IMR-90 (cell line): ENCODE measurements around the gene CEP68. TPM values are rescaled to one million over a fixed set of nuclear protein-coding genes. Genes with fewer than 3 reads are reported as not detected.

ENCODE experiments used
- ATAC-seq: fragments of 200-7000 bp; cut with Tn5 transposase; 2 replicates; pipeline ENCODE4 v1.9.1; 2020; ENCODE audit warnings: low read depth, mild to moderate bottlenecking, moderate library complexity
- BruUV-seq: library from RNA; stranded (reverse); fragments of 400-500 nt; replicated peaks from 2 replicates; lab custom pipeline; 2021; lab: Mats Ljungman, UMichigan
- CTCF ChIA-PET: fragments of 300-600 bp; formaldehyde crosslinking; extraction: SDS; loops from one replicate; lab custom pipeline; 2021; ENCODE audit warnings: antibody characterized with exemption; lab: Yijun Ruan, JAX
- POLR2A ChIA-PET: fragments of 300-600 bp; sonication (Branson Sonifier 250); formaldehyde crosslinking; loops from one replicate; lab custom pipeline; 2022; ENCODE audit warnings: antibody characterized with exemption; ENCODE audit not compliant: unreplicated experiment; lab: Charles Lee
- DNase-seq: peaks from one replicate; pipeline ENCODE4 v3.0.0; 2013
- H2AFZ ChIP-seq: replicated peaks from 2 replicates; pipeline ENCODE3; 2013; ENCODE audit warnings: low read length, mild to moderate bottlenecking; ENCODE audit not compliant: poor library complexity
- H2AK5ac ChIP-seq: 2 replicates; pipeline ENCODE4 v1.6.1; 2013; ENCODE audit warnings: low read depth, low read length, inconsistent platforms
- H2AK9ac ChIP-seq: replicated peaks from 2 replicates; pipeline ENCODE3; 2013; ENCODE audit warnings: mild to moderate bottlenecking, low read depth, low read length, moderate library complexity; ENCODE audit not compliant: poor library complexity
- H2BK120ac ChIP-seq: 2 replicates; pipeline ENCODE4 v1.6.1; 2013; ENCODE audit warnings: low read depth, low read length, inconsistent platforms
- H2BK15ac ChIP-seq: 3 replicates; pipeline ENCODE4 v1.6.1; 2013; ENCODE audit warnings: low read depth, low read length, inconsistent platforms
- H2BK20ac ChIP-seq: 2 replicates; pipeline ENCODE4 v1.6.1; 2013; ENCODE audit warnings: low read depth, mild to moderate bottlenecking, inconsistent platforms, low read length, moderate library complexity
- H2BK5ac ChIP-seq: 2 replicates; pipeline ENCODE4 v1.6.1; 2013; ENCODE audit warnings: mild to moderate bottlenecking, low read depth, low read length, inconsistent platforms; ENCODE audit not compliant: poor library complexity, severe bottlenecking
- H3K14ac ChIP-seq: replicated peaks from 2 replicates; pipeline ENCODE4 v1.6.1; 2013; ENCODE audit warnings: low read depth, low read length, inconsistent platforms
- H3K18ac ChIP-seq: 2 replicates; pipeline ENCODE4 v1.6.1; 2013; ENCODE audit warnings: low read depth, low read length, control low read depth
- H3K23ac ChIP-seq: 2 replicates; pipeline ENCODE4 v1.6.1; 2013; ENCODE audit warnings: low read depth, low read length, inconsistent platforms
- H3K27ac ChIP-seq: 2 replicates; pipeline ENCODE4 v1.5.1; 2013; ENCODE audit warnings: mild to moderate bottlenecking, control low read depth, low read length; ENCODE audit not compliant: insufficient read depth
- H3K27me3 ChIP-seq: 2 replicates; pipeline ENCODE4 v1.6.1; 2013; ENCODE audit warnings: low read length; ENCODE audit not compliant: control insufficient read depth, insufficient read depth
- H3K36me3 ChIP-seq: 2 replicates; pipeline ENCODE4 v1.6.1; 2013; ENCODE audit warnings: low read length, mixed read lengths; ENCODE audit not compliant: control insufficient read depth, insufficient read depth
- H3K4ac ChIP-seq: 2 replicates; pipeline ENCODE4 v1.6.1; 2013; ENCODE audit warnings: low read depth, low read length, inconsistent platforms
- H3K4me1 ChIP-seq: 2 replicates; pipeline ENCODE4 v1.6.1; 2013; ENCODE audit warnings: low read length, mixed read lengths; ENCODE audit not compliant: control insufficient read depth, insufficient read depth
- H3K4me2 ChIP-seq: 2 replicates; pipeline ENCODE4 v1.6.1; 2013; ENCODE audit warnings: low read depth, mild to moderate bottlenecking, control low read depth, low read length, moderate library complexity
- H3K4me3 ChIP-seq: 2 replicates; pipeline ENCODE4 v1.5.1; 2013; ENCODE audit warnings: low read depth, mild to moderate bottlenecking, control low read depth, low read length, moderate library complexity; ENCODE audit not compliant: insufficient read depth
- H3K56ac ChIP-seq: 2 replicates; pipeline ENCODE4 v1.6.1; 2013; ENCODE audit warnings: low read length, inconsistent platforms; ENCODE audit not compliant: insufficient read depth; ENCODE audit errors: extremely low read depth
- H3K79me1 ChIP-seq, 2 experiments: 2 replicates each; pipeline ENCODE4 v1.6.1; 2013; ENCODE audit warnings: low read length in 2 of 2, inconsistent platforms in 1 of 2, low read depth in 1 of 2
- H3K9ac ChIP-seq: 2 replicates; pipeline ENCODE4 v1.6.1; 2013; ENCODE audit warnings: low read depth, low read length, control low read depth
- H3K9me1 ChIP-seq: 2 replicates; pipeline ENCODE4 v1.6.1; 2013; ENCODE audit warnings: low read length, inconsistent platforms; ENCODE audit not compliant: insufficient read depth
- H3K9me3 ChIP-seq: 2 replicates; pipeline ENCODE4 v1.6.1; 2013; ENCODE audit warnings: low read length; ENCODE audit not compliant: control insufficient read depth, insufficient read depth
- H4K20me1 ChIP-seq: 2 replicates; pipeline ENCODE4 v1.6.1; 2013; ENCODE audit warnings: low read length, inconsistent platforms; ENCODE audit not compliant: insufficient read depth
- H4K5ac ChIP-seq: 2 replicates; pipeline ENCODE4 v1.6.1; 2013; ENCODE audit warnings: mild to moderate bottlenecking, low read depth, low read length, control low read depth
- H4K8ac ChIP-seq, 2 experiments: 2 replicates each; pipeline ENCODE4 v1.6.1; 2013; ENCODE audit warnings: low read depth in 2 of 2, low read length in 2 of 2, control low read depth in 1 of 2, inconsistent platforms in 1 of 2
- H4K91ac ChIP-seq: 2 replicates; pipeline ENCODE4 v1.6.1; 2013; ENCODE audit warnings: low read depth, low read length, inconsistent platforms; ENCODE audit not compliant: insufficient read depth
- BHLHE40 ChIP-seq: fragments of 150-350 bp; IDR thresholded peaks from 2 replicates; pipeline ENCODE4 v1.6.1; 2016; ENCODE audit warnings: mild to moderate bottlenecking, low read depth, low read length
- CEBPB ChIP-seq: IDR thresholded peaks from 2 replicates; pipeline ENCODE4 v1.6.1; 2012; ENCODE audit warnings: low read depth, low read length, improper control_type of control experiment
- CHD1 ChIP-seq: IDR thresholded peaks from 2 replicates; pipeline ENCODE4 v1.6.1; 2012; ENCODE audit warnings: low read depth, low read length, improper control_type of control experiment
- CTCF ChIP-seq: conservative IDR thresholded peaks from 2 replicates; pipeline ENCODE4 v1.5.1; 2012; ENCODE audit warnings: mild to moderate bottlenecking, low read depth, low read length, improper control_type of control experiment
- ELK1 ChIP-seq: fragments of 150-350 bp; IDR thresholded peaks from 2 replicates; pipeline ENCODE4 v1.6.1; 2016; ENCODE audit warnings: low read depth, mild to moderate bottlenecking, low read length, moderate library complexity, borderline replicate concordance
- FOS ChIP-seq: fragments of 150-350 bp; IDR thresholded peaks from 2 replicates; pipeline ENCODE4 v1.6.1; 2016; ENCODE audit warnings: low read depth, low read length
- MAFK ChIP-seq: IDR thresholded peaks from 2 replicates; pipeline ENCODE4 v1.6.1; 2012; ENCODE audit warnings: low read depth, low read length, improper control_type of control experiment
- MAZ ChIP-seq: IDR thresholded peaks from 2 replicates; pipeline ENCODE4 v1.6.1; 2012; ENCODE audit warnings: low read depth, mild to moderate bottlenecking, low read length, improper control_type of control experiment, moderate library complexity, borderline replicate concordance
- MXI1 ChIP-seq: IDR thresholded peaks from 2 replicates; pipeline ENCODE4 v1.6.1; 2012; ENCODE audit warnings: low read depth, mild to moderate bottlenecking, low read length, moderate library complexity, borderline replicate concordance
- NFE2L2 ChIP-seq: fragments of 150-350 bp; IDR thresholded peaks from 2 replicates; pipeline ENCODE4 v1.6.1; 2016; ENCODE audit warnings: low read depth, mild to moderate bottlenecking, low read length
- POLR2A ChIP-seq: IDR thresholded peaks from 2 replicates; pipeline ENCODE4 v1.6.1; 2012; ENCODE audit warnings: mild to moderate bottlenecking, low read depth, low read length
- RAD21 ChIP-seq: IDR thresholded peaks from 2 replicates; pipeline ENCODE4 v1.6.1; 2012; ENCODE audit warnings: low read length, improper control_type of control experiment
- RCOR1 ChIP-seq: IDR thresholded peaks from 2 replicates; pipeline ENCODE4 v1.6.1; 2012; ENCODE audit warnings: mild to moderate bottlenecking, low read length, improper control_type of control experiment; ENCODE audit not compliant: insufficient replicate concordance
- RFX5 ChIP-seq: IDR thresholded peaks from 2 replicates; pipeline ENCODE4 v1.8.0; 2012; ENCODE audit warnings: low read depth, mild to moderate bottlenecking, low read length, moderate library complexity
- SMC3 ChIP-seq: fragments of 150-350 bp; IDR thresholded peaks from 2 replicates; pipeline ENCODE4 v1.6.1; 2016; ENCODE audit warnings: low read depth, mild to moderate bottlenecking, antibody characterized with exemption, low read length, moderate library complexity
- WGBS, 2 experiments: methylation state at CpG; one replicate each; pipeline versions ENCODE4 v1.1.5 to v1.1.7; 2013; ENCODE audit warnings: missing lambda C conversion rate in 2 of 2; ENCODE audit not compliant: insufficient read length in 1 of 2; ENCODE audit errors: extremely low coverage in 2 of 2; 5-methylcytosine and 5-hydroxymethylcytosine counted together
- dilution Hi-C: fragments of 300-500 bp; cut with HindIII; formaldehyde crosslinking; loops from one replicate; pipeline ENCODE4 v1.14.3; 2018; ENCODE audit warnings: low sequenced_read_pairs; ENCODE audit not compliant: unreplicated experiment
- in situ Hi-C: fragments of 300-500 bp; cut with MboI; formaldehyde crosslinking; loops from 3 replicates; pipeline ENCODE4 v1.14.3; 2019; ENCODE audit warnings: low sequenced_read_pairs, inconsistent platforms, mixed read lengths
- intact Hi-C: fragments of 100-400 bp; cut with micrococcal nuclease; formaldehyde crosslinking; loops from 2 replicates; pipeline ENCODE4 v1.10.0; 2022
- polyA plus RNA-seq, 3 experiments: library from polyadenylated mRNA; depleted of rRNA; stranded (reverse); fragments of >200 nt; gene quantifications; 2 replicates each; pipeline ENCODE4 v1.2.3, GENCODE V29; 2012; ENCODE audit warnings: low replicate concordance in 1 of 3
- total RNA-seq: library from RNA; depleted of rRNA; stranded (reverse); fragments of >200 nt; gene quantifications from 2 replicates; pipeline ENCODE4 v1.2.3, GENCODE V29; 2012
- TF ChIP-seq, protein P1 (sequence below): fragments of 150-350 bp; IDR thresholded peaks from 2 replicates; pipeline ENCODE4 v1.6.1; 2017; ENCODE audit warnings: mild to moderate bottlenecking, antibody characterized with exemption, low read length, low read depth

CEP68 gene
- total and polyA plus RNA-seq, 2 of the 4 experiments (the other 2 are of a cell fraction): 5.5 to 5.6 TPM

DNA sequence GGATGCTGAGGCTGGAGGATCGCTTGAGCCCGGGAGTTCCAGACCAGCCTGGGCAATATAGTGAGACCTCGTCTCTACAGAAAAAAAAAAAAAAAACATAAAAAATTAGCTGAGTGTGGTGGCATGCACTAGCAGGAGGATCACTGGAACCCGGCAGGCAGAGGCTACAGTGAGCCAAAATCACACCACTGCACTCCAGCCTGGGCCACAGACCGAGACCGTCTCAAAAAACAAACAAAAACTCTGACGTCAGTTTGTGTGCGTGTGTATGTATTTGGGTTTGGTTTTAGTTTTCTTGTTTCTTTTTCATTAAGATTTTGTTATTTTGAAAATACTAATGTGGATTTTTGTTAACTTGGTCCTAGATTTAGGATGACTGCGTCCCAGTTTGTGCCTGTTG lies 19.0 kb downstream of the CEP68 start:
- no peak overlapping the region for H2AFZ ChIP-seq
- POLR2A ChIA-PET: no interaction called here
- peaks cover 23% of the 10 kb centered on the region for H3K9me1 ChIP-seq
- H3K14ac ChIP-seq: no peak overlapping the region
- no peak overlapping the region for H3K27ac ChIP-seq
- peak overlapping the region; percentile 30 for H2BK5ac ChIP-seq
- intact Hi-C loops (no loop called here), dilution Hi-C loops (no loop called here), in situ Hi-C loops (no loop called here)
- no peaks in the 10 kb centered on the region for H3K27me3 ChIP-seq
- H3K18ac ChIP-seq: no peak overlapping the region
- H2AK5ac ChIP-seq: no peak overlapping the region
- H3K36me3 ChIP-seq: peaks cover 51% of the 10 kb centered on the region
- H3K9ac ChIP-seq: no peak overlapping the region
- no peak overlapping the region for H2BK120ac ChIP-seq
- ATAC-seq (no peak), DNase-seq (peak; percentile 29)
- no peak overlapping the region for H4K5ac ChIP-seq
- no peak overlapping the region for H2AK9ac ChIP-seq
- peaks cover 56% of the 10 kb centered on the region for H4K20me1 ChIP-seq
- no peak overlapping the region for H3K23ac ChIP-seq
- 80% methylated on average over 1 of the region's 9 CpGs; no CpG with 5 or more reads in 1 of the 2 experiments for WGBS, 2 experiments
- no peak overlapping the region for H4K8ac ChIP-seq
- no peak overlapping the region for H3K56ac ChIP-seq
- no peak overlapping the region for H3K4ac ChIP-seq
- H3K79me1 ChIP-seq: peaks cover 20 to 80% of the 10 kb centered on the region in 2 experiments
- no TSS peak for BruUV-seq
- no peak overlapping the region for H4K91ac ChIP-seq
- H3K4me3 ChIP-seq: no peak overlapping the region
- TF ChIP-seq, protein P1, sequence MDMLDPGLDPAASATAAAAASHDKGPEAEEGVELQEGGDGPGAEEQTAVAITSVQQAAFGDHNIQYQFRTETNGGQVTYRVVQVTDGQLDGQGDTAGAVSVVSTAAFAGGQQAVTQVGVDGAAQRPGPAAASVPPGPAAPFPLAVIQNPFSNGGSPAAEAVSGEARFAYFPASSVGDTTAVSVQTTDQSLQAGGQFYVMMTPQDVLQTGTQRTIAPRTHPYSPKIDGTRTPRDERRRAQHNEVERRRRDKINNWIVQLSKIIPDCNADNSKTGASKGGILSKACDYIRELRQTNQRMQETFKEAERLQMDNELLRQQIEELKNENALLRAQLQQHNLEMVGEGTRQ: no peak
- no peak for TF ChIP-seq RAD21
- TF ChIP-seq POLR2A: no peak
- no peak for TF ChIP-seq CEBPB
- no peak for TF ChIP-seq MAFK
- no peak for TF ChIP-seq MAZ
- no peak for TF ChIP-seq NFE2L2
- TF ChIP-seq RFX5: no peak
- no peak for TF ChIP-seq FOS
- TF ChIP-seq CHD1: no peak
- no peak for TF ChIP-seq MXI1
- no peak for TF ChIP-seq RCOR1
- no peak for TF ChIP-seq SMC3
- TF ChIP-seq CTCF: no peak
- no peak for TF ChIP-seq BHLHE40
- no peak for TF ChIP-seq ELK1
- no peak overlapping the region for H2BK20ac ChIP-seq
- CTCF ChIA-PET: interaction anchor here (0.6 kb wide), 2 partner anchors 154 to 164 kb away, joined by 3 read pairs; no protein-coding TSS in a partner anchor
- H2BK15ac ChIP-seq: no peak overlapping the region
- 0 out of 2 replicates have a peak overlapping the region, but pooled peaks have one; percentile 13 for H3K4me2 ChIP-seq
- peaks cover 25% of the 10 kb centered on the region for H3K4me1 ChIP-seq
- H3K9me3 ChIP-seq: no peaks in the 10 kb centered on the region
